Pancreas (tissue), 10 donors: ENCODE data around the gene SCGB1D1. TPM values are rescaled to one million over a fixed set of nuclear protein-coding genes. Genes with fewer than 3 reads are reported as not detected.

Experiments used
- ATAC-seq, 4 donors: fragments of 200-7000 bp; cut with Tn5 transposase; one replicate each; pipeline versions ENCODE4 v1.8.0 to v1.9.1; 2020; ENCODE audit warnings: mild to moderate bottlenecking in 4 of 4, moderate library complexity in 4 of 4
- DNase-seq, 6 donors: peaks; one replicate each; pipeline ENCODE4 v3.0.0-alpha.2; 2020
- FAIRE-seq: peaks from 2 replicates; lab custom pipeline; 2012; peaks lifted over from hg19 to GRCh38; lab: Jason Lieb, UNC
- H3K27ac ChIP-seq, 4 donors: fragments of 200-600 bp; sonication (generic); 1 replicate in 3 of 4; 2 replicates in 1 of 4; pipeline versions ENCODE4 v1.5.0 to v1.8.0; 2020
- H3K27me3 ChIP-seq, 4 donors: fragments of 200-600 bp; one replicate each; pipeline ENCODE4 v1.8.0; 2021
- H3K36me3 ChIP-seq, 3 donors: fragments of 200-600 bp; sonication (generic) in 1 of 3; one replicate each; pipeline versions ENCODE4 v1.5.0 to v1.8.0; 2020 to 2021
- H3K4me1 ChIP-seq, 3 donors: fragments of 200-600 bp; one replicate each; pipeline ENCODE4 v1.8.0; 2021
- H3K4me3 ChIP-seq, 4 donors: fragments of 200-600 bp; sonication (generic) in 2 of 4; one replicate each; pipeline versions ENCODE4 v1.5.0 to v1.8.0; 2020 to 2021
- H3K9me3 ChIP-seq, 4 donors: fragments of 200-600 bp; one replicate each; pipeline ENCODE4 v1.8.0; 2021
- CTCF ChIP-seq, 4 donors: fragments of 200-600 bp; sonication (generic) in 3 of 4; IDR thresholded peaks; one replicate each; pipeline versions ENCODE4 v1.5.0 to v1.8.0; 2021; ENCODE audit warnings: antibody characterized with exemption in 4 of 4
- WGBS, 2 donors: extraction: QIAGEN DNeasy Blood & Tissue Kit; methylation state at CpG; one replicate each; pipeline ENCODE4 v1.1.7; 2013; 5-methylcytosine and 5-hydroxymethylcytosine counted together
- intact Hi-C, 3 donors: fragments of 100-400 bp; cut with DNase I; formaldehyde crosslinking; loops; one replicate each; pipeline versions ENCODE4 v1.11.1 to v1.14.2; 2022
- polyA plus RNA-seq, 2 donors: library from polyadenylated mRNA; stranded (reverse); fragments of 200-250 nt; gene quantifications; one replicate each; pipeline ENCODE4 v1.2.3, GENCODE V29; 2013
- total RNA-seq, 6 donors: library from RNA; stranded (reverse); fragmentation: NEBNext Ultra II Directional in 4 of 6; extraction: Animal tissue kit (Norgen Biotek cat#: 25700) in 4 of 6; gene quantifications; one replicate each; pipeline versions ENCODE4 v1.2.1 to v1.2.4, GENCODE V29; 2021 to 2023
- donor health status: healthy with polysubstance abuse.
- donor health status: DM: no; HTN: no; CAD: no; lungs with moderate emphysema.
- donor health status: DM: no; HTN: no; CAD: no.
- donor health status: control.
- donor health status: control.
- donor health status: Bipolar disorder and iron deficiency.
- donor health status: DM: yes; HTN: yes; CAD: no.
- donor health status: DM: no; HTN: no; CAD: no.
- donor health status: DM: no; HTN: no; CAD: no.
- donor health status: DM: yes; HTN: yes; CAD: no.

The SCGB1D1 gene
- total and polyA plus RNA-seq, 8 donors = not detected

GRCh38 chr11:62236187-62236586, 46.2 kb downstream of the SCGB1D1 start:
- whole genome bisulfite sequencing, 2 donors = 46 to 62% methylated on average over 2 of the region's 2 CpGs
- no peak for DNase-seq
- no peak for ATAC-seq
- FAIRE-seq = no peak
- TF ChIP-seq CTCF (IDR thresholded peaks at IDR 0.05) = no peak
- Histone ChIP-seq H3K36me3 (no peaks in the 10 kb centered on the region), H3K27ac (no peak overlapping the region), H3K4me1 (no peaks in the 10 kb centered on the region), H3K9me3 (no peaks in the 10 kb centered on the region), H3K27me3 (no peaks in the 10 kb centered on the region), H3K4me3 (no peak overlapping the region)
- intact Hi-C loops = no loop called here

- intact Hi-C loops = no loop called here
- Histone ChIP-seq H3K36me3 (no peaks in the 10 kb centered on the region), H3K4me3 (no peak overlapping the region), H3K27me3 (no peaks in the 10 kb centered on the region), H3K9me3 (no peaks in the 10 kb centered on the region), H3K27ac (no peak overlapping the region), H3K4me1 (no peaks in the 10 kb centered on the region)
- no peak for DNase-seq
- WGBS, 2 donors = 55 to 67% methylated on average over 4 of the region's 4 CpGs
- TF ChIP-seq CTCF (IDR thresholded peaks at IDR 0.05) = no peak
- no peak for FAIRE-seq
- no peak for ATAC-seq
Measured at GRCh38 chr11:62237499-62237898, 47.5 kb downstream of the SCGB1D1 start.

- H3K4me3 ChIP-seq = no peak overlapping the region
- DNase-seq (no peak), FAIRE-seq (no peak), ATAC-seq (no peak)
- 66 to 76% methylated on average over 4 of the region's 4 CpGs for WGBS, 2 donors
- H3K36me3 ChIP-seq = no peaks in the 10 kb centered on the region
- H3K27ac ChIP-seq = no peak overlapping the region
- H3K4me1 ChIP-seq = no peaks in the 10 kb centered on the region
- no peaks in the 10 kb centered on the region for H3K27me3 ChIP-seq
- intact Hi-C loops = no loop called here
- H3K9me3 ChIP-seq = no peaks in the 10 kb centered on the region
- TF ChIP-seq CTCF (IDR thresholded peaks at IDR 0.05) = no peak
Measured at GRCh38 chr11:62238151-62238550, 48.1 kb downstream of the SCGB1D1 start.

GRCh38 chr11:62241095-62241494, 51.1 kb downstream of the SCGB1D1 start:
- DNase-seq (no peak), ATAC-seq (no peak), FAIRE-seq (no peak)
- H3K27me3 ChIP-seq = no peaks in the 10 kb centered on the region
- WGBS, 2 donors = 67 to 77% methylated on average over 3 of the region's 3 CpGs
- no peaks in the 10 kb centered on the region for H3K4me1 ChIP-seq
- H3K4me3 ChIP-seq = no peak overlapping the region
- no peaks in the 10 kb centered on the region for H3K9me3 ChIP-seq
- intact Hi-C loops = no loop called here
- H3K36me3 ChIP-seq = no peaks in the 10 kb centered on the region
- no peak for TF ChIP-seq CTCF (IDR thresholded peaks at IDR 0.05)
- H3K27ac ChIP-seq = no peak overlapping the region

- H3K4me3 ChIP-seq = no peak within 1 kb of the TSS
- no peaks in the 10 kb centered on the region for H3K9me3 ChIP-seq
- no peak within 1 kb of the TSS for H3K27ac ChIP-seq
- H3K36me3 ChIP-seq = no peaks in the 10 kb centered on the region
- FAIRE-seq (no peak), DNase-seq (peak; percentile 26 to 85 (median 64)), ATAC-seq (peak; percentile 84 to 98 (median 86))
- no peaks in the 10 kb centered on the region for H3K27me3 ChIP-seq
- intact Hi-C loops = no loop called here
- no peaks in the 10 kb centered on the region for H3K4me1 ChIP-seq
- TF ChIP-seq CTCF (IDR thresholded peaks at IDR 0.05) = no peak
- 16 to 22% methylated on average over 3 of the region's 3 CpGs for WGBS, 2 donors
Measured at GRCh38 chr11:62242021-62242420, 52.0 kb downstream of the SCGB1D1 start, which contains the start of gene SCGB1D2. Gene SCGB1D2, plus strand, starts transcription at chr11:62242239. Its CDS starts 69 bp downstream, at chr11:62242308.

Other genes with a start within 250 kb of the SCGB1D1 start
- gene BEST1, start 239.9 kb upstream of the SCGB1D1 start, total RNA-seq = 1 to 10 TPM in 3 of 6 donors, under 1 TPM in 3; 0.43 to 2.4 (median 0.98) TPM
- gene BEST1, start 239.9 kb upstream of the SCGB1D1 start, polyA plus RNA-seq = 1 to 10 TPM; 1.2 to 1.7 TPM
- gene FTH1, start 222.6 kb upstream of the SCGB1D1 start, total RNA-seq = 1,000 to 10,000 TPM; 1,217 to 1,772 (median 1,396) TPM
- gene FTH1, start 222.6 kb upstream of the SCGB1D1 start, polyA plus RNA-seq = 1,000 to 10,000 TPM; 1,114 to 1,632 TPM
- 10 to 100 TPM in 2 of 6 donors, 1 to 10 TPM in 4; 6.2 to 15.0 (median 8.0) TPM for gene INCENP, start 66.2 kb upstream of the SCGB1D1 start, total RNA-seq
- gene INCENP, start 66.2 kb upstream of the SCGB1D1 start, polyA plus RNA-seq = 1 to 10 TPM; 3.7 to 4.8 TPM
- gene SCGB2A1, start 18.5 kb downstream of the SCGB1D1 start, total RNA-seq = 1 to 10 TPM; 1.4 to 5.3 (median 2.4) TPM
- gene SCGB2A1, start 18.5 kb downstream of the SCGB1D1 start, polyA plus RNA-seq = 100 to 1,000 TPM in 1 of 2 donors, 10 to 100 TPM in 1; 13.8 to 101 TPM
- gene SCGB1D2, start 52.0 kb downstream of the SCGB1D1 start, total RNA-seq = 1 to 10 TPM in 1 of 6 donors, under 1 TPM in 4, not detected in 1; 0.47 to 1.1 (median 0.65) TPM
- gene SCGB1D2, start 52.0 kb downstream of the SCGB1D1 start, polyA plus RNA-seq = 1 to 10 TPM in 1 of 2 donors, not detected in 1; 3.9 TPM
- gene SCGB2A2, start 79.9 kb downstream of the SCGB1D1 start, total RNA-seq = not detected
- gene SCGB2A2, start 79.9 kb downstream of the SCGB1D1 start, polyA plus RNA-seq = not detected
- gene SCGB1D4, start 108.9 kb downstream of the SCGB1D1 start, total RNA-seq = not detected
- not detected for gene SCGB1D4, start 108.9 kb downstream of the SCGB1D1 start, polyA plus RNA-seq
- 10 to 100 TPM in 5 of 6 donors, 1 to 10 TPM in 1; 8.7 to 26.5 (median 12.4) TPM for gene ASRGL1, start 147.2 kb downstream of the SCGB1D1 start, total RNA-seq
- gene ASRGL1, start 147.2 kb downstream of the SCGB1D1 start, polyA plus RNA-seq = 10 to 100 TPM in 1 of 2 donors, 1 to 10 TPM in 1; 8.1 to 15.8 TPM
- 1 to 10 TPM in 1 of 6 donors, not detected in 5; 4.3 TPM for gene SCGB1A1, start 228.8 kb downstream of the SCGB1D1 start, total RNA-seq
- under 1 TPM in 1 of 2 donors, not detected in 1; 0.94 TPM for gene SCGB1A1, start 228.8 kb downstream of the SCGB1D1 start, polyA plus RNA-seq